DOHH2 (cell line): ENCODE results near the gene ADPRM.

ENCODE experiments used
- H3F3A ChIP-seq: fragments of 200-600 bp; sonication (generic), shearing (Covaris generic); 2 replicates; pipeline ENCODE4 v1.6.0; 2016; ENCODE audit warnings: antibody characterized with exemption, mild to moderate bottlenecking; ENCODE audit not compliant: control insufficient read depth, insufficient read depth
- H3K27ac ChIP-seq: fragments of 200-600 bp; sonication (generic); 2 replicates; pipeline ENCODE4 v1.5.1; 2014; ENCODE audit warnings: low read depth, mild to moderate bottlenecking, low read length, moderate library complexity
- H3K27me3 ChIP-seq: fragments of 200-600 bp; sonication (generic); 2 replicates; pipeline ENCODE4 v1.6.1; 2014; ENCODE audit warnings: mild to moderate bottlenecking, low read length, mixed read lengths; ENCODE audit not compliant: control insufficient read depth
- H3K36me3 ChIP-seq: fragments of 200-600 bp; sonication (generic); 2 replicates; pipeline ENCODE4 v1.6.1; 2014; ENCODE audit warnings: mild to moderate bottlenecking, low read length, moderate library complexity, mixed read lengths; ENCODE audit not compliant: control insufficient read depth
- H3K4me1 ChIP-seq: fragments of 200-600 bp; sonication (generic); 2 replicates; pipeline ENCODE4 v1.6.1; 2014; ENCODE audit warnings: mild to moderate bottlenecking, low read length, mixed read lengths; ENCODE audit not compliant: control insufficient read depth
- H3K4me2 ChIP-seq: fragments of 200-600 bp; sonication (generic); 2 replicates; pipeline ENCODE4 v1.6.0; 2014; ENCODE audit warnings: mild to moderate bottlenecking, low read length, moderate library complexity
- H3K4me3 ChIP-seq: fragments of 200-600 bp; sonication (generic); 2 replicates; pipeline ENCODE4 v1.5.1; 2014; ENCODE audit warnings: mild to moderate bottlenecking, low read length, mixed read lengths
- H3K79me2 ChIP-seq: fragments of 200-600 bp; sonication (generic); 2 replicates; pipeline ENCODE4 v1.6.1; 2014; ENCODE audit warnings: mild to moderate bottlenecking, low read length, mixed read lengths; ENCODE audit not compliant: control insufficient read depth
- H3K9me2 ChIP-seq: fragments of 200-600 bp; sonication (generic); replicated peaks from 2 replicates; pipeline ENCODE4 v1.6.1; 2014; ENCODE audit warnings: mild to moderate bottlenecking, low read length, mixed read lengths; ENCODE audit not compliant: control insufficient read depth
- H3K9me3 ChIP-seq: fragments of 200-600 bp; sonication (generic); 2 replicates; pipeline ENCODE4 v1.6.1; 2014; ENCODE audit warnings: antibody characterized with exemption, low read length, mixed read lengths; ENCODE audit not compliant: control insufficient read depth, insufficient read depth
- H4K20me1 ChIP-seq: fragments of 200-600 bp; sonication (generic); 2 replicates; pipeline ENCODE4 v1.6.0; 2014; ENCODE audit warnings: low read depth, mild to moderate bottlenecking, antibody characterized with exemption, low read length, moderate library complexity; ENCODE audit not compliant: control insufficient read depth, insufficient read depth
- EZH2phosphoT487 ChIP-seq: fragments of 200-600 bp; sonication (generic); IDR thresholded peaks from 2 replicates; pipeline ENCODE4 v1.6.1; 2017; ENCODE audit warnings: borderline replicate concordance, mild to moderate bottlenecking, antibody characterized with exemption, low read length, moderate library complexity, mixed read lengths
- TF ChIP-seq, protein P1 (sequence below): fragments of 200-600 bp; sonication (generic); IDR thresholded peaks from one replicate; pipeline ENCODE4 v1.5.1; 2014; ENCODE audit warnings: antibody characterized with exemption, mild to moderate bottlenecking, low read depth, low read length; ENCODE audit not compliant: poor library complexity, severe bottlenecking

The ADPRM gene

DNA sequence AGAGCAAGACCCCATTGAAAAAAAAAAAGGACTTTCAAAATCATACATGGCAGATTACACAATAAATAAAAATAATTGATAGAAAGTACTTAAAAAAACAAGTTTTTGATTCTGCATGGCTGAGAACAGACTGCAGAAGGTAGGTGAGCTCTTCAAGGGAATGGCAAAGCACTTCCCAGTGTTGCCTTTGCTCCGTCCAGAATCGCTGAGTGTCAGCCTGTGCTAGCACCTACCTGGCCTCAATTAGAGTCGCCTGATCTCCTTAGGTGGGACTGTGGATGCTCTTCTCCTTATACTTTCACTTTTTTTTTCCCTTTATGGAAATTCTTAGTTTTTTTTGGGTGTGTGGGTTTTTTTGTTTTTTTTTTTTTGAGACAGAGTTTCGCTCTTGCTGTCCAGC, 38.4 kb downstream of the ADPRM start:
- no peaks in the 10 kb centered on the region for H3K79me2 ChIP-seq
- peaks cover 15% of the 10 kb centered on the region for H3K27me3 ChIP-seq
- no peak overlapping the region for H3K4me3 ChIP-seq
- H4K20me1 ChIP-seq, result no peaks in the 10 kb centered on the region
- H3K9me3 ChIP-seq, result no peaks in the 10 kb centered on the region
- no peak overlapping the region for H3K27ac ChIP-seq
- no peaks in the 10 kb centered on the region for H3K9me2 ChIP-seq
- H3K36me3 ChIP-seq, result no peaks in the 10 kb centered on the region
- H3K4me2 ChIP-seq, result no peak overlapping the region
- H3F3A ChIP-seq, result no peaks in the 10 kb centered on the region
- TF ChIP-seq, protein P1, sequence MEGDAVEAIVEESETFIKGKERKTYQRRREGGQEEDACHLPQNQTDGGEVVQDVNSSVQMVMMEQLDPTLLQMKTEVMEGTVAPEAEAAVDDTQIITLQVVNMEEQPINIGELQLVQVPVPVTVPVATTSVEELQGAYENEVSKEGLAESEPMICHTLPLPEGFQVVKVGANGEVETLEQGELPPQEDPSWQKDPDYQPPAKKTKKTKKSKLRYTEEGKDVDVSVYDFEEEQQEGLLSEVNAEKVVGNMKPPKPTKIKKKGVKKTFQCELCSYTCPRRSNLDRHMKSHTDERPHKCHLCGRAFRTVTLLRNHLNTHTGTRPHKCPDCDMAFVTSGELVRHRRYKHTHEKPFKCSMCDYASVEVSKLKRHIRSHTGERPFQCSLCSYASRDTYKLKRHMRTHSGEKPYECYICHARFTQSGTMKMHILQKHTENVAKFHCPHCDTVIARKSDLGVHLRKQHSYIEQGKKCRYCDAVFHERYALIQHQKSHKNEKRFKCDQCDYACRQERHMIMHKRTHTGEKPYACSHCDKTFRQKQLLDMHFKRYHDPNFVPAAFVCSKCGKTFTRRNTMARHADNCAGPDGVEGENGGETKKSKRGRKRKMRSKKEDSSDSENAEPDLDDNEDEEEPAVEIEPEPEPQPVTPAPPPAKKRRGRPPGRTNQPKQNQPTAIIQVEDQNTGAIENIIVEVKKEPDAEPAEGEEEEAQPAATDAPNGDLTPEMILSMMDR, result no peak
- no peak for TF ChIP-seq EZH2phosphoT487
- H3K4me1 ChIP-seq, result no peaks in the 10 kb centered on the region

- TF ChIP-seq EZH2phosphoT487, result no peak
- TF ChIP-seq, protein P1, result peak; percentile 73
- Histone ChIP-seq H3K36me3 (no peaks in the 10 kb centered on the region), H3K4me1 (no peaks in the 10 kb centered on the region), H3K4me3 (no peak overlapping the region), H3K9me3 (no peaks in the 10 kb centered on the region), H3K27ac (no peak overlapping the region), H3K27me3 (peaks cover 9% of the 10 kb centered on the region), H3K4me2 (no peak overlapping the region), H3F3A (no peaks in the 10 kb centered on the region), H4K20me1 (no peaks in the 10 kb centered on the region), H3K79me2 (no peaks in the 10 kb centered on the region), H3K9me2 (no peaks in the 10 kb centered on the region)
These were observed 39.8 kb downstream of the ADPRM start for GRCh38 chr17:10737168-10737622.

DNA sequence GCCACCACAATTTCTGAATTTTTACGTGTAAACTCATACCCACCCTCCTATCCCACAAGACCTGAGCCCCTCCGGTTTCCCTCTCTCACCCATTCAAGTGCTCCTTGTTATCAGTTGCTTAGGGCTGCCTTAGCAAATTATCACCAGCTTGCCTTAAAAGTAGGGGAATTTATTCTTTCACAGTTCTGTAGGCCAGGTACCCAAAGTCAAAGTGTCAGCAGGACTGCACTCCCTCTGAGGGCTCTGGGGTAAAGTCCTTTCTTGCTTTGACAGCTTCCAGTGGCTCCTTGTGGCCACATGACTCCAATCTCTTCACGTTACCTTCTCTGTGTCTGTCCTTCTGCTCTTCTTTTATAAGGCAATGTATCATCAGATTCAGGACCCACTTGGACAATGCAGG, 40.3 kb downstream of the ADPRM start:
- Histone ChIP-seq H3K9me2 (no peaks in the 10 kb centered on the region), H3K27me3 (peaks cover 9% of the 10 kb centered on the region), H3F3A (no peaks in the 10 kb centered on the region), H3K36me3 (no peaks in the 10 kb centered on the region), H3K4me1 (no peaks in the 10 kb centered on the region), H3K27ac (no peak overlapping the region), H3K4me3 (no peak overlapping the region), H3K9me3 (no peaks in the 10 kb centered on the region), H3K79me2 (no peaks in the 10 kb centered on the region), H4K20me1 (no peaks in the 10 kb centered on the region), H3K4me2 (no peak overlapping the region)
- TF ChIP-seq, protein P1, result no peak
- TF ChIP-seq EZH2phosphoT487, result no peak
